ENCODE results near the gene DCAF15. TPM values are rescaled to one million over a fixed set of nuclear protein-coding genes. Genes with fewer than 3 reads are reported as not detected.

DCAF15 gene
- polyA plus RNA-seq, 3 donors, result 2.8 to 116 (median 3.4) TPM

DNA sequence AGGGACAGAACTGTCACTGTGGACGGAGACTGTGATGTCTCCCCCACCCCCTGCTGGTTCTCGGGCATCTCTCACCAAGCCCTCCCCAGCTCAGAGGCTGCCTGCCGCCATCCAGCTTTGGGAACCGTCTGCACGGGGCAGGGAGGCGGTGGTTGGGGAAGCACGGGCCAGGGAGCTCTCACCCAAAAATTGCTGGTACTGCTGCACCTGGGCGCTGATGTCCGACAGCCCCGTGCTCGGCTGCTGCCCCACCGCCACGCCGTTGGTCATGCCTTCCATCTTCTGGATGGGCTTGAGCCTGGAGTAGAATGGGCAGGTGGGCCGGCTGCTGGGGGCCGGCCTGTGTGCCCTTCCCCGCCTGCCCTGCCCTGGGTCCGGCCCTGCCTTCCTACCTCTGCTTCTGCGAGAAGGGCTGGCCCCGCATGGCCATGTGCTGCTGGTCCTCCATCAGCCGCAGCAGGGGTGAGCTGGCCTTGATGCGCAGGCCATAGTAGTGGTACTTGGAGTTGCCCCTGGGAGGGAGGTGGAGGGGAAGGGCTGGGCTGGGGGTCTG lies 16.1 kb downstream of the DCAF15 start:
- H3K27me3 ChIP-seq (ENCODE audit: control insufficient read depth in 2 of 2, insufficient read depth in 2 of 2, low read length in 2 of 2), result no peaks in the 10 kb centered on the region

DNA sequence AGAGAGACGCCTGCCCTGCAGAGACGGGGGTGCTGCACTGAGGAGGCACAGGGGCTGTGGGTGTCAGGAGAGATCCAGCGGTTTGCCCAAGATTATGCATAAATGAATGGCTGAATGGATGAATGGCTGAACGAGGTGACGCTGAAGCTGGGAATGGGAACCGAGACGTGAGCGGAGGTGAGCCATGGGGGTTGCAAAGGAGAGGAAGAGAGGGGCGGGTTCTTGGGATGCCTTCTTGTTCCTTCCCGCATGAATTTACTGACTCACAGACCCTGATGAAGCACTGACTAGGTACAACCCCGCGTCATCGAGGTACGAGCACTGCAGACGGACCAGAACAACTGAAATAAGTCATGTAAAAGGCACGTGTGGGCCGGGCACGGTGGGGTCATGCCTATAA lies 16.7 kb downstream of the DCAF15 start:
- no peak for DNase-seq
- H3K4me3 ChIP-seq (replicated peaks in 1 of 3; ENCODE audit: low read depth in 2 of 3, low read length in 3 of 3), result no peak overlapping the region
- no peak overlapping the region for H3K9ac ChIP-seq (ENCODE audit: insufficient read depth, low read length, poor library complexity, severe bottlenecking)
- Mint-ChIP-seq H3K4me3 (no peak overlapping the region), H3K27ac (no peak overlapping the region), H3K36me3 (peaks cover 56 to 94% of the 10 kb centered on the region in 2 donors), H3K4me1 (peaks cover 1% of the 10 kb centered on the region), H3K27me3 (ENCODE audit: low read depth in 3 of 3) (no peaks in the 10 kb centered on the region), H3K9me3 (no peaks in the 10 kb centered on the region)
- H3K79me2 ChIP-seq (ENCODE audit: insufficient read depth, low read length), result no peaks in the 10 kb centered on the region
- H3K36me3 ChIP-seq (replicated peaks in 1 of 2; ENCODE audit: control insufficient read depth in 1 of 2, insufficient read depth in 2 of 2, low read length in 2 of 2), result peaks cover 74 to 90% of the 10 kb centered on the region in 2 donors
- no peak overlapping the region for H2AFZ ChIP-seq (ENCODE audit: insufficient read depth, low read depth, low read length, poor library complexity, severe bottlenecking)
- intact Hi-C loops (cut with micrococcal nuclease), result loop anchor here in 1 of 2 donors (5.0 kb wide), 1 partner anchor 33 kb away; no protein-coding TSS in a partner anchor
- 98% methylated on average over 18 of the region's 18 CpGs for WGBS (ENCODE audit: insufficient coverage)
- H3K27ac ChIP-seq (ENCODE audit: low read depth in 1 of 2, low read length in 2 of 2), result no peak overlapping the region
- H3K4me1 ChIP-seq (ENCODE audit: control insufficient read depth in 1 of 2, insufficient read depth in 2 of 2, low read length in 2 of 2), result no peaks in the 10 kb centered on the region
- H3K27me3 ChIP-seq (ENCODE audit: control insufficient read depth in 2 of 2, insufficient read depth in 2 of 2, low read length in 2 of 2), result no peaks in the 10 kb centered on the region
- TF ChIP-seq, protein P1, sequence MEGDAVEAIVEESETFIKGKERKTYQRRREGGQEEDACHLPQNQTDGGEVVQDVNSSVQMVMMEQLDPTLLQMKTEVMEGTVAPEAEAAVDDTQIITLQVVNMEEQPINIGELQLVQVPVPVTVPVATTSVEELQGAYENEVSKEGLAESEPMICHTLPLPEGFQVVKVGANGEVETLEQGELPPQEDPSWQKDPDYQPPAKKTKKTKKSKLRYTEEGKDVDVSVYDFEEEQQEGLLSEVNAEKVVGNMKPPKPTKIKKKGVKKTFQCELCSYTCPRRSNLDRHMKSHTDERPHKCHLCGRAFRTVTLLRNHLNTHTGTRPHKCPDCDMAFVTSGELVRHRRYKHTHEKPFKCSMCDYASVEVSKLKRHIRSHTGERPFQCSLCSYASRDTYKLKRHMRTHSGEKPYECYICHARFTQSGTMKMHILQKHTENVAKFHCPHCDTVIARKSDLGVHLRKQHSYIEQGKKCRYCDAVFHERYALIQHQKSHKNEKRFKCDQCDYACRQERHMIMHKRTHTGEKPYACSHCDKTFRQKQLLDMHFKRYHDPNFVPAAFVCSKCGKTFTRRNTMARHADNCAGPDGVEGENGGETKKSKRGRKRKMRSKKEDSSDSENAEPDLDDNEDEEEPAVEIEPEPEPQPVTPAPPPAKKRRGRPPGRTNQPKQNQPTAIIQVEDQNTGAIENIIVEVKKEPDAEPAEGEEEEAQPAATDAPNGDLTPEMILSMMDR (IDR thresholded peaks at IDR 0.05), result no peak
- no peak overlapping the region for H3K4me2 ChIP-seq (replicated peaks; ENCODE audit: extremely low read depth, low read length, poor library complexity, severe bottlenecking)
- no peaks in the 10 kb centered on the region for H4K20me1 ChIP-seq (ENCODE audit: insufficient read depth, low read length)
- H3K9me3 ChIP-seq (replicated peaks in 1 of 2; ENCODE audit: control insufficient read depth in 1 of 2, insufficient read depth in 1 of 2, low read length in 2 of 2), result no peaks in the 10 kb centered on the region

More for the DNA sequence above, 16.1 kb downstream of the DCAF15 start:
- H3K27ac ChIP-seq (ENCODE audit: low read depth in 1 of 2, low read length in 2 of 2), result no peak overlapping the region
- H3K79me2 ChIP-seq (ENCODE audit: insufficient read depth, low read length), result no peaks in the 10 kb centered on the region
- no peaks in the 10 kb centered on the region for H3K9me3 ChIP-seq (replicated peaks in 1 of 2; ENCODE audit: control insufficient read depth in 1 of 2, insufficient read depth in 1 of 2, low read length in 2 of 2)
- no peaks in the 10 kb centered on the region for H3K4me1 ChIP-seq (ENCODE audit: control insufficient read depth in 1 of 2, insufficient read depth in 2 of 2, low read length in 2 of 2)
- Mint-ChIP-seq H3K27ac (no peak overlapping the region), H3K4me1 (no peaks in the 10 kb centered on the region), H3K36me3 (peaks cover 54 to 94% of the 10 kb centered on the region in 2 donors), H3K4me3 (no peak overlapping the region), H3K9me3 (no peaks in the 10 kb centered on the region), H3K27me3 (ENCODE audit: low read depth in 3 of 3) (no peaks in the 10 kb centered on the region)
- H2AFZ ChIP-seq (ENCODE audit: insufficient read depth, low read depth, low read length, poor library complexity, severe bottlenecking), result no peak overlapping the region
- H3K4me3 ChIP-seq (replicated peaks in 1 of 3; ENCODE audit: low read depth in 2 of 3, low read length in 3 of 3), result no peak overlapping the region
- no peaks in the 10 kb centered on the region for H4K20me1 ChIP-seq (ENCODE audit: insufficient read depth, low read length)
- H3K9ac ChIP-seq (ENCODE audit: insufficient read depth, low read length, poor library complexity, severe bottlenecking), result no peak overlapping the region
- WGBS (ENCODE audit: insufficient coverage), result 98% methylated on average over 19 of the region's 22 CpGs
- peaks cover 75 to 90% of the 10 kb centered on the region in 2 donors for H3K36me3 ChIP-seq (replicated peaks in 1 of 2; ENCODE audit: control insufficient read depth in 1 of 2, insufficient read depth in 2 of 2, low read length in 2 of 2)
- H3K4me2 ChIP-seq (replicated peaks; ENCODE audit: extremely low read depth, low read length, poor library complexity, severe bottlenecking), result no peak overlapping the region
- intact Hi-C loops (cut with micrococcal nuclease), result loop anchor here in 1 of 2 donors (5.0 kb wide), 1 partner anchor 34 kb away; no protein-coding TSS in a partner anchor
- no peak for DNase-seq
- TF ChIP-seq, protein P1 (IDR thresholded peaks at IDR 0.05), result no peak
